COLO829 (cell line): ENCODE measurements around the gene FAM107B.
"Not testable (repeated sequence)": the region's sequence is repeated elsewhere in the genome, so short reads cannot be mapped to it uniquely, and the experiment has no call there.

Source experiments
- DNase-seq: peaks from one replicate; pipeline ENCODE4 v3.0.0; 2012; ENCODE audit warnings: low spot score

The FAM107B gene

GRCh38 chr10:14692344-14693076 lies 82.2 kb downstream of the FAM107B start:
- DNase-seq = no peak

GRCh38 chr10:14691359-14691758 lies 83.3 kb downstream of the FAM107B start:
- DNase-seq = no peak

GRCh38 chr10:14688606-14689005 lies 86.1 kb downstream of the FAM107B start:
- DNase-seq = no peak

GRCh38 chr10:14688189-14688588 lies 86.5 kb downstream of the FAM107B start:
- not testable (repeated sequence) for DNase-seq

- DNase-seq = no peak
Observed at GRCh38 chr10:14687340-14687739, 87.4 kb downstream of the FAM107B start.

- DNase-seq = no peak
Observed at GRCh38 chr10:14686356-14686755, 88.3 kb downstream of the FAM107B start.

GRCh38 chr10:14684354-14684753 lies 90.3 kb downstream of the FAM107B start:
- no peak for DNase-seq

- DNase-seq = no peak
Observed at GRCh38 chr10:14683256-14683655, 91.4 kb downstream of the FAM107B start.

- no peak for DNase-seq
Observed at GRCh38 chr10:14681802-14682201, 92.9 kb downstream of the FAM107B start.

- no peak for DNase-seq
Observed at GRCh38 chr10:14681305-14681704, 93.4 kb downstream of the FAM107B start.

- no peak for DNase-seq
Observed at GRCh38 chr10:14678637-14679036, 96.1 kb downstream of the FAM107B start.

- no peak for DNase-seq
Observed at GRCh38 chr10:14676732-14677131, 98.0 kb downstream of the FAM107B start.

- DNase-seq = no peak
Observed at GRCh38 chr10:14674376-14675050, 100.2 kb downstream of the FAM107B start.

GRCh38 chr10:14673189-14673861 lies 101.4 kb downstream of the FAM107B start:
- DNase-seq = no peak

GRCh38 chr10:14671386-14671831 lies 103.3 kb downstream of the FAM107B start:
- DNase-seq = no peak

- no peak for DNase-seq
Observed at GRCh38 chr10:14670551-14671240, 104.0 kb downstream of the FAM107B start.

- no peak for DNase-seq
Observed at GRCh38 chr10:14669576-14669975, 105.1 kb downstream of the FAM107B start.

- DNase-seq = no peak
Observed at GRCh38 chr10:14667781-14668180, 106.9 kb downstream of the FAM107B start.

GRCh38 chr10:14667280-14667679 lies 107.4 kb downstream of the FAM107B start:
- DNase-seq = no peak

- DNase-seq = no peak
Observed at GRCh38 chr10:14665865-14666857, 108.5 kb downstream of the FAM107B start.

- DNase-seq = no peak
Observed at GRCh38 chr10:14665304-14665703, 109.4 kb downstream of the FAM107B start.
